Effector memory CD4-positive, alpha-beta T cell (primary cell): ENCODE results near the gene LGALS4.

Experiments
- DNase-seq, 3 donors: peaks; one replicate each; pipeline ENCODE4 v3.0.0-alpha.2; 2020
- H3K27ac ChIP-seq: 2 replicates; pipeline ENCODE4 v1.7.0; 2013; ENCODE audit warnings: mild to moderate bottlenecking, low read length, moderate library complexity; ENCODE audit not compliant: insufficient read depth, poor library complexity, severe bottlenecking
- H3K27me3 ChIP-seq: replicated peaks from 2 replicates; pipeline ENCODE4 v1.7.0; 2013; ENCODE audit warnings: mild to moderate bottlenecking, low read length; ENCODE audit not compliant: insufficient read depth, control insufficient read depth, poor library complexity, severe bottlenecking
- H3K36me3 ChIP-seq: 2 replicates; pipeline ENCODE4 v1.7.0; 2013; ENCODE audit warnings: mild to moderate bottlenecking, low read length, moderate library complexity; ENCODE audit not compliant: control insufficient read depth, insufficient read depth
- H3K4me1 ChIP-seq: 2 replicates; pipeline ENCODE4 v1.7.0; 2013; ENCODE audit warnings: low read length, mild to moderate bottlenecking; ENCODE audit not compliant: control insufficient read depth, insufficient read depth, poor library complexity, severe bottlenecking
- H3K4me3 ChIP-seq: 2 replicates; pipeline ENCODE4 v1.7.0; 2013; ENCODE audit warnings: low read length, low read depth, mild to moderate bottlenecking; ENCODE audit not compliant: insufficient read depth, poor library complexity, severe bottlenecking
- H3K9me3 ChIP-seq: 2 replicates; pipeline ENCODE4 v1.7.0; 2013; ENCODE audit warnings: mild to moderate bottlenecking, low read length, moderate library complexity; ENCODE audit not compliant: control insufficient read depth

The LGALS4 gene

GRCh38 chr19:38850976-38851621 is 38.4 kb upstream of the LGALS4 start:
- Histone ChIP-seq H3K4me1 (peaks cover 39% of the 10 kb centered on the region), H3K27ac (peak overlapping the region; percentile 96), H3K9me3 (no peaks in the 10 kb centered on the region), H3K4me3 (peak overlapping the region; percentile 65), H3K36me3 (peaks cover 23% of the 10 kb centered on the region), H3K27me3 (no peaks in the 10 kb centered on the region)
- DNase-seq = peak; percentile 26 to 28 (median 26)

- H3K9me3 ChIP-seq = no peaks in the 10 kb centered on the region
- H3K27ac ChIP-seq = peak overlapping the region; percentile 96
- peaks cover 39% of the 10 kb centered on the region for H3K4me1 ChIP-seq
- peak; percentile 24 to 99 (median 99) for DNase-seq
- H3K36me3 ChIP-seq = peaks cover 28% of the 10 kb centered on the region
- peak overlapping the region; percentile 65 for H3K4me3 ChIP-seq
- no peaks in the 10 kb centered on the region for H3K27me3 ChIP-seq
These were observed 37.8 kb upstream of the LGALS4 start for GRCh38 chr19:38850436-38850975.

GRCh38 chr19:38849860-38850435 is 37.2 kb upstream of the LGALS4 start, which contains the start of gene HNRNPL:
HNRNPL (minus strand) TSS chr19:38849986; CDS start chr19:38849966, 20 bp downstream.
- Histone ChIP-seq H3K27me3 (no peaks in the 10 kb centered on the region), H3K9me3 (no peaks in the 10 kb centered on the region), H3K4me3 (peak within 1 kb of the TSS; percentile 78), H3K4me1 (peaks cover 39% of the 10 kb centered on the region), H3K36me3 (peaks cover 34% of the 10 kb centered on the region), H3K27ac (peak within 1 kb of the TSS; percentile 98)
- peak; percentile 99 for DNase-seq

DNA sequence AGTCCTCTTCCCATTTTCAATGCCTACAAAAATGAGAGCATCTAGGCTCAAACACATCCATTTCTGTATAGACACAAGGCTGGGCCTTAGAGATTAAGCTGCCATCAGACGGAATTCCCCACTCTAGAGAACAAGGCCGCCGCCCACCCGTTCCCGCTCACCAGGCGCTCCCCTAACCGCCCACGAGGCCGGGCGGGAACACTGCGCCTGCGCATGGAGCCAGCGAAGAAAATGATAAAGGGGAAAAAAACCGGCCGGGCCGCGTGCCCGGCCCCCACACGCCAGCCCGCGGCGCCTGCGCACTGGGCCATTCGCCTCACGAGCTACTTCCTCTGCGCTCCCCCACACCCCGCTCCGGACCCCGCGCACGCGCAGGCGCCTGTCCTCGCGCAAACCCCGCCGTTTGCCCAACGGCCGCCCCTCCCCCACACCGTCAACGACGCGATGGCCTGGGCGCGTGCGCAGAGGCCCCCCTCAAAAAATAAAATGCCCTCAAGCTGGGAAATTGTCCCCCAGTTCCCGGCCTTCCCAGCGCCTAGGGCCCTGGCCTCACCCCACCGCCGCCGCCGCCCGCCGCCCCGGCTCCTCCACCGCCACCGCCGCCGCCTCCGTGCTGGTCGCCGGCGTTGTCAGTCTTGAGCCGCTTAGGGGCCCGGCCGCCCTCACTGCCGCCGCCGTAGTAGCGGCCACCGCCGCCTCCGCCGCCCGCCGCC is 36.6 kb upstream of the LGALS4 start:
- no peaks in the 10 kb centered on the region for H3K27me3 ChIP-seq
- peak overlapping the region; percentile 78 for H3K4me3 ChIP-seq
- no peaks in the 10 kb centered on the region for H3K9me3 ChIP-seq
- peak; percentile 91 to 97 (median 97) for DNase-seq
- peaks cover 45% of the 10 kb centered on the region for H3K4me1 ChIP-seq
- H3K27ac ChIP-seq = peak overlapping the region; percentile 98
- H3K36me3 ChIP-seq = peaks cover 40% of the 10 kb centered on the region

- Histone ChIP-seq H3K9me3 (no peaks in the 10 kb centered on the region), H3K27me3 (no peaks in the 10 kb centered on the region), H3K27ac (peak overlapping the region; percentile 98), H3K36me3 (peaks cover 48% of the 10 kb centered on the region), H3K4me3 (peak overlapping the region; percentile 78), H3K4me1 (peaks cover 53% of the 10 kb centered on the region)
- DNase-seq = no peak
These were observed 35.8 kb upstream of the LGALS4 start for GRCh38 chr19:38848299-38849146.

DNA sequence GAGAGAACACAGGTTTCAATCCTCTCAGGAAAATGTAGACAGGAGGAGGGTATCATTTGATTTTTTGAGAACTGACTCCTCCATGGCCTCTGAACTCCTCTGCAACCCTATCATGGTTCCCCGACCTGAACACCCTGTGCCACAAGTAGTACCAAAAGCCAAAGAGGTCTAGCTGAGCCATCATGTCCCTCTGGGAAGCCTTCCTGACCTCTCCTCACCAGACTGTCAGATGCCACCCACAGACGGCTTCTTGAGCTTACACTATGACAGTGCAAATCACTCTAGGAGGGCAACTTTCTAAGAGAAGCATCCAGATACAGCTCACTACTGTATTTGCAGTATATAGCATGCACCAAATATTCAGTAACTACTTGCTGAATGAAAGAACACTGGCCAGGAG is 33.4 kb upstream of the LGALS4 start:
- peaks cover 63% of the 10 kb centered on the region for H3K36me3 ChIP-seq
- no peak for DNase-seq
- peak overlapping the region; percentile 19 for H3K27ac ChIP-seq

DNA sequence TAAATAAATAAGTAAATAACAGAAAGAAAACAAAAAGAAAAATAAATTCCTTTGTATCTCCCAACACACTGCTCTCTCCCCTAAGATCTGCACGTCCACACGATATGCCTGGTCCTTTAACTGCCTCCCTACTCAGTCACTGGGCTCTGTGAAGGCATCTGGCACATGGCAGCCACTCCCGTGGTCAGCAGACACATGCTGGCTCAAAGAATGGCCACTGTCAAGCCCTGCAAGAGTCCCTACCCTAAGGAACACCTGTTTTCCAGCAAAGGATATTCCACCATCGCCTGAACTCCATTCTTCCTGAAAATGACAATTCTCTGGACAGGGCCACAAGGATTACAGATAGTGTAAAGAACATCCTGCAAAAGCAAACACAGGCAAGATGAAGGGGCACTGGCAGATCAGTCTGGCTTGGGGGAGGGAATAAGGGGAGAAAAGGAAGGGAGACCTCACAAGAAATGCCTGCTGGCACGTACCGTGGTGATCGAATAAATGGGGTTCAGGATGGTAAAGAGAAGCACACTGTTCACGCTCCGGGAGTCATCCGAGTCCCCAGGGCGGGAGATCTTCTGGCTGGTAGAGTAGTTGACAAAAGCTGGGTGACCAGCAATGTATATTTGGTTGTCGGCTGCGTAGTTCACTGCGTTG is 32.8 kb upstream of the LGALS4 start:
- H3K27me3 ChIP-seq = no peaks in the 10 kb centered on the region
- peak overlapping the region; percentile 12 for H3K27ac ChIP-seq
- DNase-seq = no peak
- peaks cover 69% of the 10 kb centered on the region for H3K36me3 ChIP-seq
- H3K9me3 ChIP-seq = no peaks in the 10 kb centered on the region
- H3K4me1 ChIP-seq = peaks cover 64% of the 10 kb centered on the region
- H3K4me3 ChIP-seq = no peak overlapping the region

More for the DNA sequence above, 33.4 kb upstream of the LGALS4 start:
- Histone ChIP-seq H3K4me3 (no peak overlapping the region), H3K9me3 (no peaks in the 10 kb centered on the region), H3K4me1 (peaks cover 66% of the 10 kb centered on the region), H3K27me3 (no peaks in the 10 kb centered on the region)

DNA sequence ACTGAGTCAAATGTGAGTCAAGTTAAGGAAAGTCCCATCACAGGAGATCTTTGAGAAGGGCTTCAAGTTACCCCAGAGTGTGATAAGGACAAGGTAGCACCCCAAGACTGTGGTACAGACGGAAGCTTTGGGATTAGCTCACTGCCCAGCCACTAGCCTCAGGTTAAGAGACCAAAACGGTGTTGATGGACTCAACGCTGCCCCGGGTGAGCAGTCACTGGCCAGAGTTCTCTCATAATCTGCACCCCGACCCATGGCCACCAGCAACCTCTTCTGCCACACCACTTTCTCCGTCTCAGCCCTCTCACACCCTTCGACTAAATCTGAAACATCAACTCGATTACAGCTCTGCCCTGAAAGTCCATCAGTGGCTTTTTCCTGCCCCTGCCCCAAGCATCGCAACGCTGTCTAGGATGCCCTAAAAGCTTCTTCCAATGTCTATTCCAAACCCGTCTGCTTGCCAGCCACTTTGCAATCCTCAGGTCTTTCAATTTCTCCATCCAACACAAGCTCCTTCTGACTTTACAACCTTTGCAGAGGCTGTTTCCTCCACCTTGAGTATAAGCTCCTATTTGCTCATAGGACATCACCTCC is 31.4 kb upstream of the LGALS4 start:
- no peak overlapping the region for H3K27ac ChIP-seq

More for the DNA sequence above, 31.4 kb upstream of the LGALS4 start:
- Histone ChIP-seq H3K36me3 (peaks cover 80% of the 10 kb centered on the region), H3K9me3 (no peaks in the 10 kb centered on the region), H3K4me3 (no peak overlapping the region), H3K27me3 (no peaks in the 10 kb centered on the region), H3K4me1 (peaks cover 64% of the 10 kb centered on the region)
- DNase-seq = no peak
